Peyer's patch (tissue), 4 donors: ENCODE measurements around the gene BTD.

Source experiments
- CTCF ChIP-seq, 6 experiments: fragments of 450-650 bp in 4 of 6; fragments of 200-600 bp in 2 of 6; sonication (generic) in 1 of 6; IDR thresholded peaks; one replicate each; pipeline ENCODE4 v1.5.1; 2017 to 2019; ENCODE audit warnings: antibody characterized with exemption in 6 of 6, mild to moderate bottlenecking in 3 of 6, moderate library complexity in 1 of 6
- POLR2A ChIP-seq, 2 donors: fragments of 450-650 bp; IDR thresholded peaks; one replicate each; pipeline ENCODE4 v1.5.1; 2017; ENCODE audit warnings: antibody characterized with exemption in 2 of 2, mild to moderate bottlenecking in 2 of 2, moderate library complexity in 2 of 2

- TF ChIP-seq CTCF (IDR thresholded peaks at IDR 0.05) (no peak), POLR2A (IDR thresholded peaks at IDR 0.05) (no peak)
Measured at GRCh38 chr3:15553749-15554148, 47.8 kb upstream of the BTD start.
